Panc1 (cell line): Measurements from ENCODE around the gene DR1. TPM values are rescaled to one million over a fixed set of nuclear protein-coding genes. Genes with fewer than 3 reads are reported as not detected.

Experiments
- ATAC-seq: fragments of 200-7000 bp; cut with Tn5 transposase; 2 replicates; pipeline ENCODE4 v1.9.1; 2020; ENCODE audit warnings: mild to moderate bottlenecking, moderate library complexity
- BruUV-seq: library from RNA; stranded (reverse); fragments of 400-500 nt; replicated peaks from 2 replicates; lab custom pipeline; 2021; lab: Mats Ljungman, UMichigan
- CTCF ChIA-PET: fragments of 300-600 bp; sonication (Branson Sonifier 250); formaldehyde crosslinking; loops from one replicate; lab custom pipeline; 2022; ENCODE audit warnings: antibody characterized with exemption; lab: Charles Lee
- POLR2A ChIA-PET: fragments of 300-600 bp; sonication (Branson Sonifier 250); formaldehyde crosslinking; loops from one replicate; lab custom pipeline; 2022; ENCODE audit warnings: antibody characterized with exemption; lab: Charles Lee
- DNase-seq: peaks from one replicate; pipeline ENCODE4 v3.0.0-alpha.2; 2010; ENCODE audit warnings: low read depth, low spot score
- H3K27ac ChIP-seq: 2 replicates; pipeline ENCODE4 v1.5.1; 2011; ENCODE audit warnings: mild to moderate bottlenecking, low read length, inconsistent platforms
- H3K27me3 ChIP-seq: fragments of 200-500 bp; sonication (Bioruptor generic); 2 replicates; pipeline ENCODE4 v1.6.0; 2014; ENCODE audit warnings: low read length, inconsistent platforms; ENCODE audit not compliant: control insufficient read depth, insufficient read depth
- H3K36me3 ChIP-seq: fragments of 200-500 bp; sonication (Bioruptor generic); 2 replicates; pipeline ENCODE4 v1.5.1; 2014; ENCODE audit warnings: inconsistent platforms, mild to moderate bottlenecking, low read length, moderate library complexity; ENCODE audit not compliant: control insufficient read depth, insufficient read depth
- H3K4me1 ChIP-seq: 2 replicates; pipeline ENCODE4 v1.5.1; 2011; ENCODE audit warnings: inconsistent platforms, mild to moderate bottlenecking, low read length, moderate library complexity; ENCODE audit not compliant: control insufficient read depth, insufficient read depth
- H3K4me3 ChIP-seq, 2 experiments: 2 replicates each; pipeline ENCODE4 v1.5.1; 2011 to 2012; ENCODE audit warnings: low read depth in 2 of 2, low read length in 2 of 2, mild to moderate bottlenecking in 2 of 2, inconsistent platforms in 1 of 2, moderate library complexity in 1 of 2
- H3K9me3 ChIP-seq: fragments of 200-500 bp; sonication (Bioruptor generic); 2 replicates; pipeline ENCODE4 v1.5.1; 2014; ENCODE audit warnings: low read depth, mild to moderate bottlenecking, inconsistent platforms, low read length, moderate library complexity; ENCODE audit not compliant: control insufficient read depth, insufficient read depth
- POLR2AphosphoS5 ChIP-seq: IDR thresholded peaks from 2 replicates; pipeline ENCODE4 v1.6.1; 2012; ENCODE audit warnings: mild to moderate bottlenecking, low read depth, low read length, moderate library complexity
- SIN3A ChIP-seq: IDR thresholded peaks from 2 replicates; pipeline ENCODE4 v1.6.1; 2012; ENCODE audit warnings: low read depth, mild to moderate bottlenecking, low read length, moderate library complexity, borderline replicate concordance; ENCODE audit not compliant: insufficient read depth
- TCF7L2 ChIP-seq: IDR thresholded peaks from 2 replicates; pipeline ENCODE4 v1.6.1; 2011; ENCODE audit warnings: mild to moderate bottlenecking, low read depth, low read length, inconsistent platforms
- in situ Hi-C: cut with HindIII; loops from 2 replicates; pipeline ENCODE4 v1.10.0; 2016; ENCODE audit warnings: low sequenced_read_pairs, low pct_unique_long_range_greater_than_20kb
- intact Hi-C: fragments of 100-400 bp; cut with micrococcal nuclease; formaldehyde crosslinking; loops from one replicate; pipeline ENCODE4 v1.10.0; 2022; ENCODE audit not compliant: unreplicated experiment
- total RNA-seq: library from RNA; stranded (reverse); gene quantifications from one replicate; pipeline ENCODE4 v1.2.1, GENCODE V29; 2021; ENCODE audit not compliant: unreplicated experiment
- TF ChIP-seq, protein P1 (sequence below), 2 experiments: IDR thresholded peaks; 2 replicates each; pipeline ENCODE4 v1.6.1; 2011 to 2012; ENCODE audit warnings: low read depth in 2 of 2, control low read depth in 1 of 2, low read length in 1 of 2, mild to moderate bottlenecking in 1 of 2, moderate library complexity in 1 of 2; ENCODE audit not compliant: insufficient read depth in 1 of 2
- TF ChIP-seq, protein P2 (sequence below): fragments of 450-650 bp; IDR thresholded peaks from 2 replicates; pipeline ENCODE4 v1.5.1; 2017; ENCODE audit warnings: mild to moderate bottlenecking

DR1 gene
- total RNA-seq, 1 experiment from 2014 or later = 39.0 TPM

DNA sequence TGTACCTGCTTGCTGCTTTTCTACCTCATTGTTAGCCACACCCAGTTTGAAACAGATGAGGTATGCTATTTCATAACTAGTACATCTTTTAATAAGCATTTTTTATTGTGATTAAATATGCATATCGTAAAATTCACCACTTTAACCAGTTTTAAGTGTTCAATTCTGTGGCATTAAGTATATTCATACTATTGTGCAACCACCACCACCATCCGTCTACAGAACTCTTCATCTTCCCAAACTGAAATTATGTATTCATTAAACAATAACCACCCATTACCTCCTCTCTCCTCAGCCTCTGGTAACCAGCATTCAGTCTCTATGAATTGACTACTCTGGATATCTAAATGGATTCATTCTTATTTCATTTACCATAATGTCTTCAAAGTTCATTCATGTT, 20.1 kb downstream of the DR1 start:
- Histone ChIP-seq H3K27me3 (no peaks in the 10 kb centered on the region), H3K4me1 (no peaks in the 10 kb centered on the region), H3K36me3 (peaks cover 2% of the 10 kb centered on the region; the same call in 1 of the 2 replicates), H3K27ac (no peak overlapping the region), H3K9me3 (no peaks in the 10 kb centered on the region), H3K4me3 (no peak overlapping the region)
- TF ChIP-seq POLR2AphosphoS5 = no peak
- TF ChIP-seq, protein P1, sequence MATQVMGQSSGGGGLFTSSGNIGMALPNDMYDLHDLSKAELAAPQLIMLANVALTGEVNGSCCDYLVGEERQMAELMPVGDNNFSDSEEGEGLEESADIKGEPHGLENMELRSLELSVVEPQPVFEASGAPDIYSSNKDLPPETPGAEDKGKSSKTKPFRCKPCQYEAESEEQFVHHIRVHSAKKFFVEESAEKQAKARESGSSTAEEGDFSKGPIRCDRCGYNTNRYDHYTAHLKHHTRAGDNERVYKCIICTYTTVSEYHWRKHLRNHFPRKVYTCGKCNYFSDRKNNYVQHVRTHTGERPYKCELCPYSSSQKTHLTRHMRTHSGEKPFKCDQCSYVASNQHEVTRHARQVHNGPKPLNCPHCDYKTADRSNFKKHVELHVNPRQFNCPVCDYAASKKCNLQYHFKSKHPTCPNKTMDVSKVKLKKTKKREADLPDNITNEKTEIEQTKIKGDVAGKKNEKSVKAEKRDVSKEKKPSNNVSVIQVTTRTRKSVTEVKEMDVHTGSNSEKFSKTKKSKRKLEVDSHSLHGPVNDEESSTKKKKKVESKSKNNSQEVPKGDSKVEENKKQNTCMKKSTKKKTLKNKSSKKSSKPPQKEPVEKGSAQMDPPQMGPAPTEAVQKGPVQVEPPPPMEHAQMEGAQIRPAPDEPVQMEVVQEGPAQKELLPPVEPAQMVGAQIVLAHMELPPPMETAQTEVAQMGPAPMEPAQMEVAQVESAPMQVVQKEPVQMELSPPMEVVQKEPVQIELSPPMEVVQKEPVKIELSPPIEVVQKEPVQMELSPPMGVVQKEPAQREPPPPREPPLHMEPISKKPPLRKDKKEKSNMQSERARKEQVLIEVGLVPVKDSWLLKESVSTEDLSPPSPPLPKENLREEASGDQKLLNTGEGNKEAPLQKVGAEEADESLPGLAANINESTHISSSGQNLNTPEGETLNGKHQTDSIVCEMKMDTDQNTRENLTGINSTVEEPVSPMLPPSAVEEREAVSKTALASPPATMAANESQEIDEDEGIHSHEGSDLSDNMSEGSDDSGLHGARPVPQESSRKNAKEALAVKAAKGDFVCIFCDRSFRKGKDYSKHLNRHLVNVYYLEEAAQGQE (IDR thresholded peaks at IDR 0.05; ENCODE audit: insufficient read depth in 1 of 2, low read depth in 2 of 2, low read length in 1 of 2) = no peak
- TF ChIP-seq TCF7L2 = no peak
- TF ChIP-seq SIN3A = no peak
- TF ChIP-seq, protein P2, sequence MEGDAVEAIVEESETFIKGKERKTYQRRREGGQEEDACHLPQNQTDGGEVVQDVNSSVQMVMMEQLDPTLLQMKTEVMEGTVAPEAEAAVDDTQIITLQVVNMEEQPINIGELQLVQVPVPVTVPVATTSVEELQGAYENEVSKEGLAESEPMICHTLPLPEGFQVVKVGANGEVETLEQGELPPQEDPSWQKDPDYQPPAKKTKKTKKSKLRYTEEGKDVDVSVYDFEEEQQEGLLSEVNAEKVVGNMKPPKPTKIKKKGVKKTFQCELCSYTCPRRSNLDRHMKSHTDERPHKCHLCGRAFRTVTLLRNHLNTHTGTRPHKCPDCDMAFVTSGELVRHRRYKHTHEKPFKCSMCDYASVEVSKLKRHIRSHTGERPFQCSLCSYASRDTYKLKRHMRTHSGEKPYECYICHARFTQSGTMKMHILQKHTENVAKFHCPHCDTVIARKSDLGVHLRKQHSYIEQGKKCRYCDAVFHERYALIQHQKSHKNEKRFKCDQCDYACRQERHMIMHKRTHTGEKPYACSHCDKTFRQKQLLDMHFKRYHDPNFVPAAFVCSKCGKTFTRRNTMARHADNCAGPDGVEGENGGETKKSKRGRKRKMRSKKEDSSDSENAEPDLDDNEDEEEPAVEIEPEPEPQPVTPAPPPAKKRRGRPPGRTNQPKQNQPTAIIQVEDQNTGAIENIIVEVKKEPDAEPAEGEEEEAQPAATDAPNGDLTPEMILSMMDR = no peak
- intact Hi-C loops (no loop called here), in situ Hi-C loops (no loop called here)
- no TSS peak for BruUV-seq
- ATAC-seq (no peak), DNase-seq (no peak)
- ChIA-PET CTCF (no interaction called here), POLR2A (no interaction called here)

- no peaks in the 10 kb centered on the region for H3K4me1 ChIP-seq
- intact Hi-C loops = no loop called here
- DNase-seq = no peak
- H3K27me3 ChIP-seq = no peaks in the 10 kb centered on the region
- ATAC-seq = no peak
- TF ChIP-seq, protein P2 = no peak
- TF ChIP-seq SIN3A = no peak
- no peak for TF ChIP-seq TCF7L2
- TF ChIP-seq, protein P1 (IDR thresholded peaks at IDR 0.05; ENCODE audit: insufficient read depth in 1 of 2, low read depth in 2 of 2, low read length in 1 of 2) = no peak
- TF ChIP-seq POLR2AphosphoS5 = no peak
- ChIA-PET POLR2A (no interaction called here), CTCF (interaction anchor here (0.6 kb wide), 1 partner anchor 22 kb away, joined by 3 read pairs; no protein-coding TSS in a partner anchor)
- in situ Hi-C loops = no loop called here
- H3K27ac ChIP-seq = no peak overlapping the region
- no peaks in the 10 kb centered on the region for H3K9me3 ChIP-seq
- H3K4me3 ChIP-seq = no peak overlapping the region
- no peaks in the 10 kb centered on the region; the same call in 1 of the 2 replicates for H3K36me3 ChIP-seq
- BruUV-seq = no TSS peak
Measured at GRCh38 chr1:93369734-93370133, 24.0 kb downstream of the DR1 start.
